GM23248 (cell line): Measurements from ENCODE around the gene CLEC4C.

Experiments
- EZH2 ChIP-seq: fragments of 200-600 bp; sonication (generic); IDR thresholded peaks from 2 replicates; pipeline ENCODE4 v1.6.1; 2018; ENCODE audit warnings: antibody characterized with exemption, mild to moderate bottlenecking; ENCODE audit not compliant: insufficient read depth, poor library complexity, severe bottlenecking
- EZH2phosphoT487 ChIP-seq: fragments of 200-600 bp; sonication (generic); IDR thresholded peaks from 2 replicates; pipeline ENCODE4 v1.6.1; 2018; ENCODE audit warnings: antibody characterized with exemption, moderate library complexity, mild to moderate bottlenecking, low read depth; ENCODE audit not compliant: insufficient read depth

GRCh38 chr12:7758766-7759140 is 11.6 kb upstream of the CLEC4C start:
- TF ChIP-seq EZH2phosphoT487 (no peak), EZH2 (no peak)
